CD4-positive, alpha-beta memory T cell (primary cell): ENCODE results near the gene ETDA. TPM values are rescaled to one million over a fixed set of nuclear protein-coding genes. Genes with fewer than 3 reads are reported as not detected.
"Not testable (repeated sequence)": the region's sequence is repeated elsewhere in the genome, so short reads cannot be mapped to it uniquely, and the experiment has no call there.

Experiments
- CTCF ChIA-PET: fragments of 350-600 bp; sonication (Branson Sonifier 250); formaldehyde crosslinking; loops from one replicate; lab custom pipeline; 2021; ENCODE audit warnings: inconsistent platforms; ENCODE audit not compliant: partially characterized antibody; lab: Charles Lee
- POLR2A ChIA-PET: fragments of 350-600 bp; sonication (Branson Sonifier 250); formaldehyde crosslinking; loops from one replicate; lab custom pipeline; 2021; ENCODE audit not compliant: partially characterized antibody; lab: Charles Lee
- DNase-seq, 5 donors: peaks; one replicate each; pipeline versions ENCODE4 v3.0.0 to v3.0.0-alpha.2; 2020 to 2022; ENCODE audit warnings: mixed read lengths in 1 of 5
- H3K27ac ChIP-seq: one replicate; pipeline ENCODE4 v1.7.0; 2013; ENCODE audit warnings: low read depth, low read length
- H3K27me3 ChIP-seq: 2 replicates; pipeline ENCODE4 v1.7.0; 2013; ENCODE audit warnings: mild to moderate bottlenecking, low read length, moderate library complexity; ENCODE audit not compliant: insufficient read depth
- H3K36me3 ChIP-seq: 2 replicates; pipeline ENCODE4 v1.7.0; 2013; ENCODE audit warnings: mild to moderate bottlenecking, low read length, moderate library complexity; ENCODE audit not compliant: insufficient read depth
- H3K4me1 ChIP-seq: 2 replicates; pipeline ENCODE4 v1.7.0; 2013; ENCODE audit warnings: mild to moderate bottlenecking, low read length, moderate library complexity; ENCODE audit not compliant: insufficient read depth
- H3K4me3 ChIP-seq, 2 donors: one replicate each; pipeline ENCODE4 v1.7.0; 2013; ENCODE audit warnings: low read length in 2 of 2, mild to moderate bottlenecking in 1 of 2
- H3K9me3 ChIP-seq, 2 donors: one replicate each; pipeline ENCODE4 v1.7.0; 2013; ENCODE audit warnings: low read length in 2 of 2, control low read depth in 1 of 2; ENCODE audit not compliant: control insufficient read depth in 1 of 2
- H3K27ac Mint-ChIP-seq, 7 donors: one replicate each; pipeline ENCODE4 v1.8.0; 2020 to 2021; ENCODE audit warnings: mixed read lengths in 7 of 7, mild to moderate bottlenecking in 6 of 7, inconsistent platforms in 3 of 7, moderate library complexity in 3 of 7
- H3K27me3 Mint-ChIP-seq, 2 donors: one replicate each; pipeline ENCODE4 v1.8.0; 2020 to 2021; ENCODE audit warnings: mixed read lengths in 2 of 2
- H3K36me3 Mint-ChIP-seq, 2 donors: one replicate each; pipeline ENCODE4 v1.8.0; 2020 to 2021; ENCODE audit warnings: mixed read lengths in 2 of 2, inconsistent platforms in 1 of 2, mild to moderate bottlenecking in 1 of 2
- H3K4me1 Mint-ChIP-seq, 4 donors: one replicate each; pipeline ENCODE4 v1.8.0; 2020 to 2021; ENCODE audit warnings: mixed read lengths in 4 of 4, mild to moderate bottlenecking in 1 of 4
- H3K4me3 Mint-ChIP-seq, 8 donors: one replicate each; pipeline ENCODE4 v1.8.0; 2020 to 2021; ENCODE audit warnings: mixed read lengths in 8 of 8, mild to moderate bottlenecking in 7 of 8, moderate library complexity in 6 of 8, inconsistent platforms in 3 of 8
- H3K9me3 Mint-ChIP-seq, 8 donors: one replicate each; pipeline ENCODE4 v1.8.0; 2020 to 2021; ENCODE audit warnings: mixed read lengths in 8 of 8, mild to moderate bottlenecking in 5 of 8, inconsistent platforms in 3 of 8, moderate library complexity in 1 of 8
- intact Hi-C: fragments of 100-400 bp; cut with micrococcal nuclease; formaldehyde crosslinking; loops from one replicate; pipeline ENCODE4 v1.15.1; 2023
- polyA plus RNA-seq, 2 donors: library from polyadenylated mRNA; unstranded; fragments of 300-500 nt; fragmentation: Illumina TruSeq; gene quantifications; one replicate each; pipeline ENCODE4 v1.2.3, GENCODE V29; 2021
- total RNA-seq, 2 experiments: library from RNA; stranded (reverse); gene quantifications; one replicate each; pipeline ENCODE4 v1.2.3, GENCODE V29; 2021

ETDA gene
- total and polyA plus RNA-seq, 4 experiments from 2014 or later, result not detected

DNA sequence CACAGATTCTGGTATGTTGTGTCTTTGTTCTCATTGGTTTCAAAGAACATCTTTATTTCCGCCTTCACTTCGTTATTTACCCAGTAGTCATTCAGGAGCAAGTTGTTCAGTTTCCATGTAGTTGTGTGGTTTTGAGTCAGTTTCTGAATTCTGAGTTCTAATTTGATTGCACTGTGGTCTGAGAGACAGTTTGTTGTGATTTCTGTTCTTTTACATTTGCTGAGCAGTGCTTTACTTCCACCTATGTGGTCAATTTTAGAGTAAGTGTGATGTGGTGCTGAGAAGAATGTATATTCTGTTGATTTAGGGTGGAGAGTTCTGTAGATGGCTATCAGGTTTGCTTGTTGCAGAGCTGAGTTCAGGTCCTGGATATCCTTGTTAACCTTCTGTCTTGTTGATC is 9.1 kb downstream of the ETDA start:
- POLR2A ChIA-PET, H3K36me3 ChIP-seq, H3K4me1 Mint-ChIP-seq, H3K36me3 Mint-ChIP-seq, intact Hi-C loops, H3K27ac ChIP-seq, H3K27me3 ChIP-seq, H3K27ac Mint-ChIP-seq, H3K4me3 Mint-ChIP-seq, H3K4me1 ChIP-seq, H3K4me3 ChIP-seq, H3K9me3 ChIP-seq, DNase-seq, H3K27me3 Mint-ChIP-seq, H3K9me3 Mint-ChIP-seq, CTCF ChIA-PET: not testable (repeated sequence)

DNA sequence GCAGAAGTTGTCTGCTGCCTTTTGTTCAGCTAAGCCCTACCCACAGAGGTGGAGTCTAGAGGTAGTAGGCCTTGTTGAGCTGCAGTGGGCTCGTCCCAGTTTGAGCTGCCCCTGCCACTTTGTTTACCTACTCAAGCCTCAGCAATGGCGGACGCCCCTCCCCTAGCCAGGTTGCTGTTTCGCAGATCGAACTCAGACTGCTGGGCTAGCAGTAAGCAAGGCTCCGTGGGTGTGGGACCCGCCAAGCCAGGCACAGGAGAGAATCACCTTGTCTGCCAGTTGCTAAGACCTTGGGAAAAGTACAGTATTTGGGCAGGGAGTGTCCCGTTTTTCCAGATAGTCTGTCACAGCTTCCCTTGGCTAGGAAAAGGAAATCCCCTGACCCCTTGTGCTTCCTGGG is 11.5 kb downstream of the ETDA start:
- H3K36me3 Mint-ChIP-seq, intact Hi-C loops, H3K4me3 ChIP-seq, H3K4me1 Mint-ChIP-seq, H3K27me3 ChIP-seq, DNase-seq, CTCF ChIA-PET, H3K27ac ChIP-seq, H3K4me1 ChIP-seq, H3K27ac Mint-ChIP-seq, H3K4me3 Mint-ChIP-seq, H3K36me3 ChIP-seq, H3K9me3 ChIP-seq, POLR2A ChIA-PET, H3K27me3 Mint-ChIP-seq: not testable (repeated sequence)
- peaks cover 0 to 10% (median 3%) of the 10 kb centered on the region in 8 donors for H3K9me3 Mint-ChIP-seq

DNA sequence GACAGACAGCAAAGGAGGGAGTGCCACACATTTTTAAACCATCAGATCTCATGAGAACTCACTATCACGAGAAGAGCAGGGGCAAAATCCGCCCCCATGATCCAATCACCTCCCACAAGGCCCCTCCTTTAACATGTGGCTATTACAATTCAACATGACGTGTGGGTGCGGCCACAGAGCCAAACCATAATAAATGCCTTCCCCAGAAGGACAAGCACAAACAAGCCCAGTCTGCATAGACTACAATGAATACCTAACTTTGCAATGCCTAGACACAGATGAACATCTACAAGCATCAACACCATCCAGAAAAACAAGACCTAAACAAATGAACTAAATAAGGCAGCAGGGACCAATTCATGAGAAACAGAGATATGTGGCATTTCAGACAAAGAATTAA is 12.3 kb downstream of the ETDA start:
- H3K27me3 Mint-ChIP-seq, result peaks cover 0 to 3% of the 10 kb centered on the region in 2 donors
- no peaks in the 10 kb centered on the region for H3K4me1 ChIP-seq
- POLR2A ChIA-PET, result no interaction called here

DNA sequence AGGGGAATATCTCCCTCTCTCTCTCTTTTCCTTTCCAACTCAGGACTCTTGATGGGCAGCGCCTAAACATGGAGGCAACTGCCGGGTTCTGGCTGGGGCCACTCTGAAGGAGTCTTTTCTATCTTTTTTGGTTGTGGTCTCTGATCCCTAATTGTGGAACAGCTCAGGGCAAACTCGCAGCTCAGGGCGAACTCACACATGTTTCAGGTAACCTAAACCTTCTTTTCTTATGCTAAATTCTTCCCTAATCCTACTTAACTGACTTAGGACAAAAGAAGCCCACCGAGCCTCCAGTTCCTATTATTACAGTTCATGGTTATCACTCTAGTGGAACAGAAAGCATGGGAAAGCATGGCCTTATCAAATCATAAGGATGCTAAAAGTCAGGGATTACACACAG is 21.3 kb downstream of the ETDA start:
- no peak for DNase-seq
- H3K27ac Mint-ChIP-seq, result no peak overlapping the region

More for the DNA sequence above, 12.3 kb downstream of the ETDA start:
- Histone ChIP-seq H3K4me3 (no peak overlapping the region), H3K9me3 (no peaks in the 10 kb centered on the region), H3K27ac (no peak overlapping the region), H3K27me3 (no peaks in the 10 kb centered on the region), H3K36me3 (no peaks in the 10 kb centered on the region)
- DNase-seq, result no peak
- Mint-ChIP-seq H3K4me1 (peaks cover 0 to 2% (median 0%) of the 10 kb centered on the region in 4 donors), H3K9me3 (peaks cover 0 to 14% (median 4%) of the 10 kb centered on the region in 8 donors), H3K27ac (no peak overlapping the region), H3K36me3 (no peaks in the 10 kb centered on the region), H3K4me3 (no peak overlapping the region)
- CTCF ChIA-PET, result no interaction called here
- intact Hi-C loops, result no loop called here

DNA sequence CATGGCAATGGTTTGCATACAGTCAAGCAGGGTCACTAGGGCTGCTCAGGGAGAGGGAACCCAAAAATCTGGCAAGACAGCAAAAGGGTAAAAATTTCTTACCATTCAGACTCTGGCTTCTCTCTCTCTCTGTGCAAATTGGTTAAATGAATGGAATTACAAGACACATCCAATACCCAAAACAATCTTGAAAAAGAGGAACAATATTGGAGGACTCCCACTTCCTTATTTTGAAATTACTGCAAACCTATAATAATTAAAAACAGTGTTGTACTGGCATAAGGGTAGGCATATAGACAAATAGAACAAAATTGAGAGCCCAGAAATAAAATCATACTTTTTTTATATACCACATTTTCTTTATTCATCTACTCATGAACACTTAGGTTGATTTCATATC is 24.1 kb downstream of the ETDA start:
- Histone ChIP-seq H3K27me3 (no peaks in the 10 kb centered on the region), H3K36me3 (no peaks in the 10 kb centered on the region), H3K27ac (no peak overlapping the region), H3K9me3 (no peaks in the 10 kb centered on the region), H3K4me1 (no peaks in the 10 kb centered on the region), H3K4me3 (no peak overlapping the region)
- CTCF ChIA-PET, result no interaction called here
- DNase-seq, result no peak
- Mint-ChIP-seq H3K4me3 (no peak overlapping the region), H3K27me3 (no peaks in the 10 kb centered on the region), H3K27ac (no peak overlapping the region), H3K4me1 (peaks cover 0 to 4% (median 0%) of the 10 kb centered on the region in 4 donors), H3K36me3 (no peaks in the 10 kb centered on the region), H3K9me3 (peaks cover 0 to 46% (median 40%) of the 10 kb centered on the region in 8 donors)
- intact Hi-C loops, result no loop called here
- POLR2A ChIA-PET, result no interaction called here

More for the DNA sequence above, 21.3 kb downstream of the ETDA start:
- Histone ChIP-seq H3K36me3 (no peaks in the 10 kb centered on the region), H3K27ac (no peak overlapping the region), H3K27me3 (no peaks in the 10 kb centered on the region), H3K4me1 (no peaks in the 10 kb centered on the region), H3K9me3 (no peaks in the 10 kb centered on the region), H3K4me3 (no peak overlapping the region)
- Mint-ChIP-seq H3K27me3 (no peaks in the 10 kb centered on the region), H3K36me3 (no peaks in the 10 kb centered on the region), H3K4me1 (peaks cover 0 to 4% (median 0%) of the 10 kb centered on the region in 4 donors), H3K4me3 (peak overlapping the region in 1 of 8 donors; percentile 4), H3K9me3 (peaks cover 0 to 23% (median 16%) of the 10 kb centered on the region in 8 donors)
- POLR2A ChIA-PET, result no interaction called here
- intact Hi-C loops, result no loop called here
- CTCF ChIA-PET, result no interaction called here

DNA sequence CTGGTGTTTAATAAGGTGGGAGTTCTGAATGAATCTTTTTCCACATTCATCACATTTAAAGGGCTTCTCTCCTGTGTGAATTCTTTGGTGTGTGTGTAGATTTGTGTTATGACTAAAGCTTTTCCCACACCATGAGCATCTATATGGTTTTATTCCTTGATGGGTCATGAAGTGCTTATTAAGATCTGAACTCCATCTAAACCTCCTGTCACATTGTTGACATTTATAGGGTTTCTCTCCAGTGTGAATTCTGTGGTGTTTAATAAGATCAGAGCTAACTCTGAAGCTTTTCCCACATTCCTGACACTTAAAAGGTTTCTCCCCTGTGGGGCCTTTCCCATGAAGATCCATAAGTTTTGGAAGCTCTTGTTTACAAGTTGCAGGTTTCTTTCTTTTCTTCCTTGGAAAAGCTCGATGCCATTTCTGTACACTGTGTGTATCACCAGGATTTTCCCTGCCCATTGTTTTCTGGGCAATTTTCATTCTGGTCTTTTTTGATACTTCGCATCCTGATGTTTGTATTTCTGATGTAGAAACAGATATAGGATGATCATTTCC is 35.5 kb downstream of the ETDA start:
- intact Hi-C loops, result no loop called here
- H3K4me3 ChIP-seq, result no peak overlapping the region
- H3K9me3 ChIP-seq, result peaks cover 0 to 12% of the 10 kb centered on the region in 2 donors
- H3K27ac ChIP-seq, result no peak overlapping the region
- H3K36me3 Mint-ChIP-seq, result peaks cover 41 to 57% of the 10 kb centered on the region in 2 donors
- no peaks in the 10 kb centered on the region for H3K27me3 Mint-ChIP-seq
- no peak overlapping the region for H3K27ac Mint-ChIP-seq
- H3K9me3 Mint-ChIP-seq, result peaks cover 0 to 82% (median 64%) of the 10 kb centered on the region in 8 donors
- H3K4me1 Mint-ChIP-seq, result no peaks in the 10 kb centered on the region
- ChIA-PET CTCF (no interaction called here), POLR2A (no interaction called here)
- H3K4me1 ChIP-seq, result no peaks in the 10 kb centered on the region
- no peaks in the 10 kb centered on the region for H3K36me3 ChIP-seq
- no peaks in the 10 kb centered on the region for H3K27me3 ChIP-seq
- no peak overlapping the region for H3K4me3 Mint-ChIP-seq
- no peak for DNase-seq

DNA sequence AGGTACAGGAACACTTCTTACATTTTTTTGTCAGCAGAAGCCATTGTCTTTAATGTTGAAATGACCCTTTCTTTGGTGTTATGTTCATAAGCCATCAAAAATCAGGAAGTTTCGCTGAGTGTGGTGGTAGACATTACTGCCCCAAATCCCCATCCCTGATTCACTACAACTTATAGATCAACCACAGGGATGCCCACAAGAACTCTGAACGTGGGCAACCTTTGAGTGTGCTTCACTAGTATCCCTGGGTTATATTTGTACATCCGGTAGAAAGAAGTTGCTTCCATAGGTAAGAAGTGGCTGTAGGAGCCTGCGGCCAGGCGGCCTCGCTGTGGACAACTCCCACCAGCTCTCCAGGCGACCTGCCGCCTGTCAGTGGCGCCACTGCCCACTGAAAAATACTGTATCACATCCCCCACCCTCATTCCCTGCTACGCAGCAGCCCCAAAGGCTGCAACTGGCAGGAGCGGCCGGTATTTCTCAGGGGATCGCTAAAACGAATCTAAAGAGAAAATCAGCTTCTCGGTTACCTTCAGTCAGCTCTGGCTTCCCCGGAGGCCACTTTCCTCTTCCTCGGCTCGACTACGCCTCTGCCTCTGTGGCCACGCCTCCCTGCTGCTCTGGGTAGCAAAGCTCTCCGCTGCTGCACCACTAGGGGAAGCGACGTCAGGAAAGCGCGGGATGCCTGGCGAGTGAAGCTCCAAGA is 43.5 kb downstream of the ETDA start:
- H3K27me3 ChIP-seq, result no peaks in the 10 kb centered on the region
- H3K27ac ChIP-seq, result peak overlapping the region; percentile 44
- intact Hi-C loops, result loop anchor here (2.0 to 5.0 kb wide), 2 partner anchors 127 to 181 kb away; partner anchors contain the start of gene SMIM10L2A
- H3K4me3 Mint-ChIP-seq, result peak overlapping the region; percentile 91 to 95 (median 93)
- H3K9me3 Mint-ChIP-seq, result peaks cover 0 to 7% (median 2%) of the 10 kb centered on the region in 8 donors
- peaks cover 0 to 3% of the 10 kb centered on the region in 2 donors for H3K9me3 ChIP-seq
- ChIA-PET CTCF (interaction anchor here (0.9 kb wide), 1 partner anchor 9 kb away, joined by 3 read pairs; no protein-coding TSS in a partner anchor), POLR2A (interaction anchor here (1.6 kb wide), 1 partner anchor 126 kb away, joined by 4 read pairs; the partner anchor contains the start of gene SMIM10L2A)
- H3K36me3 Mint-ChIP-seq, result peaks cover 19 to 28% of the 10 kb centered on the region in 2 donors
- peaks cover 20% of the 10 kb centered on the region for H3K4me1 ChIP-seq
- H3K27me3 Mint-ChIP-seq, result no peaks in the 10 kb centered on the region
- peak overlapping the region; percentile 86 to 96 (median 91) for H3K27ac Mint-ChIP-seq
- DNase-seq, result peak; percentile 51 to 71 (median 63)
- peak overlapping the region; percentile 29 to 57 for H3K4me3 ChIP-seq
- no peaks in the 10 kb centered on the region for H3K36me3 ChIP-seq
- H3K4me1 Mint-ChIP-seq, result peaks cover 10 to 20% (median 13%) of the 10 kb centered on the region in 4 donors
